GM23338 (cell line): ENCODE data around the gene LPAR1. TPM values are rescaled to one million over a fixed set of nuclear protein-coding genes. Genes with fewer than 3 reads are reported as not detected.

Experiments used
- ATAC-seq: fragments of 200-7000 bp; cut with Tn5 transposase; 3 replicates; pipeline ENCODE4 v1.9.1; 2020
- DNase-seq: peaks from one replicate; pipeline ENCODE4 v3.0.0-alpha.2; 2015; ENCODE audit warnings: low spot score
- H2AFZ ChIP-seq: fragments of 200-600 bp; sonication (generic); 2 replicates; pipeline ENCODE4 v1.8.0; 2016; ENCODE audit warnings: antibody characterized with exemption, mild to moderate bottlenecking, moderate library complexity
- H3F3A ChIP-seq: fragments of 200-600 bp; sonication (generic); replicated peaks from 2 replicates; pipeline ENCODE4 v1.8.0; 2017; ENCODE audit warnings: antibody characterized with exemption, mixed run types, low read depth
- H3K27ac ChIP-seq: fragments of 200-600 bp; sonication (generic); 2 replicates; pipeline ENCODE4 v1.6.1; 2016; ENCODE audit warnings: low read depth
- H3K27me3 ChIP-seq: fragments of 200-600 bp; sonication (generic); 2 replicates; pipeline ENCODE4 v1.8.0; 2016; ENCODE audit warnings: mild to moderate bottlenecking, mixed run types, moderate library complexity; ENCODE audit not compliant: insufficient read depth
- H3K36me3 ChIP-seq: fragments of 200-600 bp; sonication (generic); 2 replicates; pipeline ENCODE4 v1.8.0; 2016; ENCODE audit warnings: mild to moderate bottlenecking; ENCODE audit not compliant: insufficient read depth
- H3K4me1 ChIP-seq: fragments of 200-600 bp; sonication (generic); 2 replicates; pipeline ENCODE4 v1.8.0; 2016; ENCODE audit warnings: mild to moderate bottlenecking, moderate library complexity; ENCODE audit not compliant: insufficient read depth
- H3K4me2 ChIP-seq: fragments of 200-600 bp; sonication (generic); 2 replicates; pipeline ENCODE4 v1.7.1; 2017; ENCODE audit warnings: mixed run types
- H3K4me3 ChIP-seq: fragments of 200-600 bp; sonication (generic); 2 replicates; pipeline ENCODE4 v1.6.1; 2016; ENCODE audit warnings: mixed run types
- H3K79me2 ChIP-seq: fragments of 200-600 bp; sonication (generic); replicated peaks from 2 replicates; pipeline ENCODE4 v1.8.0; 2017; ENCODE audit warnings: mild to moderate bottlenecking; ENCODE audit not compliant: insufficient read depth
- H3K9me2 ChIP-seq: fragments of 200-600 bp; sonication (generic); 2 replicates; pipeline ENCODE4 v1.8.0; 2017; ENCODE audit not compliant: insufficient read depth
- H4K20me1 ChIP-seq: fragments of 200-600 bp; sonication (generic); replicated peaks from 2 replicates; pipeline ENCODE4 v1.8.0; 2017; ENCODE audit warnings: mild to moderate bottlenecking; ENCODE audit not compliant: insufficient read depth
- H3K27ac Mint-ChIP-seq: 2 replicates; pipeline ENCODE4 v1.8.0; 2020; ENCODE audit warnings: inconsistent platforms, mild to moderate bottlenecking, moderate library complexity, mixed read lengths
- H3K27me3 Mint-ChIP-seq: 3 replicates; pipeline ENCODE4 v1.8.0; 2022; ENCODE audit warnings: low read depth, mild to moderate bottlenecking, moderate library complexity, mixed read lengths, inconsistent platforms; ENCODE audit not compliant: insufficient read depth, poor library complexity
- H3K36me3 Mint-ChIP-seq: 3 replicates; pipeline ENCODE4 v1.8.0; 2021; ENCODE audit warnings: low read depth, mild to moderate bottlenecking, inconsistent platforms, moderate library complexity, mixed read lengths
- H3K4me1 Mint-ChIP-seq: 3 replicates; pipeline ENCODE4 v1.8.0; 2020; ENCODE audit warnings: mild to moderate bottlenecking, inconsistent platforms, mixed read lengths
- H3K4me3 Mint-ChIP-seq: 3 replicates; pipeline ENCODE4 v1.8.0; 2021; ENCODE audit warnings: moderate library complexity, mild to moderate bottlenecking, inconsistent platforms, mixed read lengths
- H3K9me3 Mint-ChIP-seq: 3 replicates; pipeline ENCODE4 v1.8.0; 2020; ENCODE audit warnings: moderate library complexity, mild to moderate bottlenecking, inconsistent platforms, mixed read lengths
- CREB1 ChIP-seq: fragments of 250-450 bp; sonication (Bioruptor Pico); IDR thresholded peaks from 2 replicates; pipeline ENCODE4 v1.5.0; 2020; ENCODE audit warnings: low read depth, mild to moderate bottlenecking, moderate library complexity
- EZH2 ChIP-seq: fragments of 200-600 bp; sonication (generic); IDR thresholded peaks from one replicate; pipeline ENCODE4 v1.8.0; 2017; ENCODE audit warnings: antibody characterized with exemption, mild to moderate bottlenecking, low read depth; ENCODE audit not compliant: unreplicated experiment
- EZH2phosphoT487 ChIP-seq: fragments of 200-600 bp; sonication (generic); IDR thresholded peaks from one replicate; pipeline ENCODE4 v1.8.1; 2018; ENCODE audit warnings: antibody characterized with exemption; ENCODE audit not compliant: unreplicated experiment
- POLR2AphosphoS5 ChIP-seq: IDR thresholded peaks from 2 replicates; pipeline ENCODE4 v1.6.1; 2016; ENCODE audit warnings: antibody characterized with exemption, low read depth
- STAT1 ChIP-seq: IDR thresholded peaks from one replicate; pipeline ENCODE4 v1.6.1; 2016; ENCODE audit warnings: antibody characterized with exemption; ENCODE audit not compliant: unreplicated experiment
- ZNF114 ChIP-seq: fragments of 250-450 bp; sonication (Bioruptor Pico); IDR thresholded peaks from 2 replicates; pipeline ENCODE4 v1.5.0; 2020; ENCODE audit warnings: mild to moderate bottlenecking, moderate library complexity
- polyA plus RNA-seq: library from polyadenylated mRNA; unstranded; fragments of >200 nt; fragmentation: Nextera tagmentation; extraction: Ambion mirVana; gene quantifications from 2 replicates; pipeline ENCODE4 v1.2.1, GENCODE V29; 2016
- total RNA-seq: library from RNA; depleted of rRNA; stranded (reverse); fragments of >200 nt; shearing (Covaris generic); gene quantifications from 2 replicates; pipeline ENCODE4 v1.2.3, GENCODE V29; 2014
- TF ChIP-seq, protein P1 (sequence below): fragments of 250-450 bp; sonication (Bioruptor Pico); IDR thresholded peaks from 2 replicates; pipeline ENCODE4 v1.5.0; 2020; ENCODE audit warnings: mild to moderate bottlenecking, moderate library complexity
- TF ChIP-seq, protein P2 (sequence below): IDR thresholded peaks from 2 replicates; pipeline ENCODE4 v1.6.1; 2016; ENCODE audit warnings: antibody characterized with exemption
- TF ChIP-seq, protein P3 (sequence below): IDR thresholded peaks from one replicate; pipeline ENCODE4 v1.6.1; 2018; ENCODE audit warnings: antibody characterized with exemption; ENCODE audit not compliant: unreplicated experiment

The LPAR1 gene
- total and polyA plus RNA-seq, 2 experiments from 2014 or later: 1.0 to 3.8 TPM

DNA sequence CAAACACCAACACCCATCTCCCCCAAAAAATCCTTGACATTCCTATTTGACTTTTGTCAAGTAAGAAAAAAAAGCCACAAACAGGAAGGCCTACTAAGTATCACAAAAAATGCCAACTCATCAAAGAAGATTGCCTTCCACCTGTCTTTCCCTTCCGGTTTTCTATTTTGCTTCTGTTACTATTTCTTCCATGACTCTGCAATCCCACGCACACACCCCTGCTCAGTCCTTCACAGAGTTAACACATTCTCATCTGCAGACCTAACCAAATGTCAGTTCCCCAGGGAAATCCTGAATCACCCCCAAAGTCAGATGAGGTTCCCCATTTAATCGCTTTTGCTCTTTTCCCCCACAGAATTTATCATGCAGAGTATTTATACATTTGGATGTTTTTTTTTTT, 15.1 kb downstream of the LPAR1 start:
- Histone ChIP-seq H3K9me2 (no peaks in the 10 kb centered on the region; the same call in 1 of the 2 replicates), H3F3A (no peaks in the 10 kb centered on the region), H3K79me2 (no peaks in the 10 kb centered on the region), H3K36me3 (no peaks in the 10 kb centered on the region), H4K20me1 (no peaks in the 10 kb centered on the region), H2AFZ (no peak overlapping the region), H3K4me1 (no peaks in the 10 kb centered on the region), H3K4me2 (no peak overlapping the region), H3K4me3 (no peak overlapping the region), H3K27me3 (no peaks in the 10 kb centered on the region), H3K27ac (no peak overlapping the region)
- no peak for ATAC-seq
- H3K36me3 Mint-ChIP-seq: peaks cover 4% of the 10 kb centered on the region; the same call in 1 of the 3 replicates
- H3K4me3 Mint-ChIP-seq: no peak overlapping the region
- H3K27me3 Mint-ChIP-seq: peaks cover 2% of the 10 kb centered on the region
- H3K4me1 Mint-ChIP-seq: no peaks in the 10 kb centered on the region; the same call in 1 of the 3 replicates
- TF ChIP-seq, protein P1, sequence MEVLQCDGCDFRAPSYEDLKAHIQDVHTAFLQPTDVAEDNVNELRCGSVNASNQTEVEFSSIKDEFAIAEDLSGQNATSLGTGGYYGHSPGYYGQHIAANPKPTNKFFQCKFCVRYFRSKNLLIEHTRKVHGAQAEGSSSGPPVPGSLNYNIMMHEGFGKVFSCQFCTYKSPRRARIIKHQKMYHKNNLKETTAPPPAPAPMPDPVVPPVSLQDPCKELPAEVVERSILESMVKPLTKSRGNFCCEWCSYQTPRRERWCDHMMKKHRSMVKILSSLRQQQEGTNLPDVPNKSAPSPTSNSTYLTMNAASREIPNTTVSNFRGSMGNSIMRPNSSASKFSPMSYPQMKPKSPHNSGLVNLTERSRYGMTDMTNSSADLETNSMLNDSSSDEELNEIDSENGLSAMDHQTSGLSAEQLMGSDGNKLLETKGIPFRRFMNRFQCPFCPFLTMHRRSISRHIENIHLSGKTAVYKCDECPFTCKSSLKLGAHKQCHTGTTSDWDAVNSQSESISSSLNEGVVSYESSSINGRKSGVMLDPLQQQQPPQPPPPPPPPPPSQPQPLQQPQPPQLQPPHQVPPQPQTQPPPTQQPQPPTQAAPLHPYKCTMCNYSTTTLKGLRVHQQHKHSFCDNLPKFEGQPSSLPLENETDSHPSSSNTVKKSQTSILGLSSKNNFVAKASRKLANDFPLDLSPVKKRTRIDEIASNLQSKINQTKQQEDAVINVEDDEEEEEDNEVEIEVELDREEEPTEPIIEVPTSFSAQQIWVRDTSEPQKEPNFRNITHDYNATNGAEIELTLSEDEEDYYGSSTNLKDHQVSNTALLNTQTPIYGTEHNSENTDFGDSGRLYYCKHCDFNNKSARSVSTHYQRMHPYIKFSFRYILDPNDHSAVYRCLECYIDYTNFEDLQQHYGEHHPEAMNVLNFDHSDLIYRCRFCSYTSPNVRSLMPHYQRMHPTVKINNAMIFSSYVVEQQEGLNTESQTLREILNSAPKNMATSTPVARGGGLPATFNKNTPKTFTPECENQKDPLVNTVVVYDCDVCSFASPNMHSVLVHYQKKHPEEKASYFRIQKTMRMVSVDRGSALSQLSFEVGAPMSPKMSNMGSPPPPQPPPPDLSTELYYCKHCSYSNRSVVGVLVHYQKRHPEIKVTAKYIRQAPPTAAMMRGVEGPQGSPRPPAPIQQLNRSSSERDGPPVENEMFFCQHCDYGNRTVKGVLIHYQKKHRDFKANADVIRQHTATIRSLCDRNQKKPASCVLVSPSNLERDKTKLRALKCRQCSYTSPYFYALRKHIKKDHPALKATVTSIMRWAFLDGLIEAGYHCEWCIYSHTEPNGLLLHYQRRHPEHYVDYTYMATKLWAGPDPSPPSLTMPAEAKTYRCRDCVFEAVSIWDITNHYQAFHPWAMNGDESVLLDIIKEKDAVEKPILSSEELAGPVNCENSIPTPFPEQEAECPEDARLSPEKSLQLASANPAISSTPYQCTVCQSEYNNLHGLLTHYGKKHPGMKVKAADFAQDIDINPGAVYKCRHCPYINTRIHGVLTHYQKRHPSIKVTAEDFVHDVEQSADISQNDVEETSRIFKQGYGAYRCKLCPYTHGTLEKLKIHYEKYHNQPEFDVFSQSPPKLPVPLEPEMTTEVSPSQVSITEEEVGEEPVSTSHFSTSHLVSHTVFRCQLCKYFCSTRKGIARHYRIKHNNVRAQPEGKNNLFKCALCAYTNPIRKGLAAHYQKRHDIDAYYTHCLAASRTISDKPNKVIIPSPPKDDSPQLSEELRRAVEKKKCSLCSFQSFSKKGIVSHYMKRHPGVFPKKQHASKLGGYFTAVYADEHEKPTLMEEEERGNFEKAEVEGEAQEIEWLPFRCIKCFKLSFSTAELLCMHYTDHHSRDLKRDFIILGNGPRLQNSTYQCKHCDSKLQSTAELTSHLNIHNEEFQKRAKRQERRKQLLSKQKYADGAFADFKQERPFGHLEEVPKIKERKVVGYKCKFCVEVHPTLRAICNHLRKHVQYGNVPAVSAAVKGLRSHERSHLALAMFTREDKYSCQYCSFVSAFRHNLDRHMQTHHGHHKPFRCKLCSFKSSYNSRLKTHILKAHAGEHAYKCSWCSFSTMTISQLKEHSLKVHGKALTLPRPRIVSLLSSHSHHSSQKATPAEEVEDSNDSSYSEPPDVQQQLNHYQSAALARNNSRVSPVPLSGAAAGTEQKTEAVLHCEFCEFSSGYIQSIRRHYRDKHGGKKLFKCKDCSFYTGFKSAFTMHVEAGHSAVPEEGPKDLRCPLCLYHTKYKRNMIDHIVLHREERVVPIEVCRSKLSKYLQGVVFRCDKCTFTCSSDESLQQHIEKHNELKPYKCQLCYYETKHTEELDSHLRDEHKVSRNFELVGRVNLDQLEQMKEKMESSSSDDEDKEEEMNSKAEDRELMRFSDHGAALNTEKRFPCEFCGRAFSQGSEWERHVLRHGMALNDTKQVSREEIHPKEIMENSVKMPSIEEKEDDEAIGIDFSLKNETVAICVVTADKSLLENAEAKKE: no peak
- no peak for TF ChIP-seq STAT1
- TF ChIP-seq, protein P2, sequence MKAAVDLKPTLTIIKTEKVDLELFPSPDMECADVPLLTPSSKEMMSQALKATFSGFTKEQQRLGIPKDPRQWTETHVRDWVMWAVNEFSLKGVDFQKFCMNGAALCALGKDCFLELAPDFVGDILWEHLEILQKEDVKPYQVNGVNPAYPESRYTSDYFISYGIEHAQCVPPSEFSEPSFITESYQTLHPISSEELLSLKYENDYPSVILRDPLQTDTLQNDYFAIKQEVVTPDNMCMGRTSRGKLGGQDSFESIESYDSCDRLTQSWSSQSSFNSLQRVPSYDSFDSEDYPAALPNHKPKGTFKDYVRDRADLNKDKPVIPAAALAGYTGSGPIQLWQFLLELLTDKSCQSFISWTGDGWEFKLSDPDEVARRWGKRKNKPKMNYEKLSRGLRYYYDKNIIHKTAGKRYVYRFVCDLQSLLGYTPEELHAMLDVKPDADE: no peak
- TF ChIP-seq POLR2AphosphoS5: no peak
- TF ChIP-seq EZH2: no peak
- TF ChIP-seq, protein P3, sequence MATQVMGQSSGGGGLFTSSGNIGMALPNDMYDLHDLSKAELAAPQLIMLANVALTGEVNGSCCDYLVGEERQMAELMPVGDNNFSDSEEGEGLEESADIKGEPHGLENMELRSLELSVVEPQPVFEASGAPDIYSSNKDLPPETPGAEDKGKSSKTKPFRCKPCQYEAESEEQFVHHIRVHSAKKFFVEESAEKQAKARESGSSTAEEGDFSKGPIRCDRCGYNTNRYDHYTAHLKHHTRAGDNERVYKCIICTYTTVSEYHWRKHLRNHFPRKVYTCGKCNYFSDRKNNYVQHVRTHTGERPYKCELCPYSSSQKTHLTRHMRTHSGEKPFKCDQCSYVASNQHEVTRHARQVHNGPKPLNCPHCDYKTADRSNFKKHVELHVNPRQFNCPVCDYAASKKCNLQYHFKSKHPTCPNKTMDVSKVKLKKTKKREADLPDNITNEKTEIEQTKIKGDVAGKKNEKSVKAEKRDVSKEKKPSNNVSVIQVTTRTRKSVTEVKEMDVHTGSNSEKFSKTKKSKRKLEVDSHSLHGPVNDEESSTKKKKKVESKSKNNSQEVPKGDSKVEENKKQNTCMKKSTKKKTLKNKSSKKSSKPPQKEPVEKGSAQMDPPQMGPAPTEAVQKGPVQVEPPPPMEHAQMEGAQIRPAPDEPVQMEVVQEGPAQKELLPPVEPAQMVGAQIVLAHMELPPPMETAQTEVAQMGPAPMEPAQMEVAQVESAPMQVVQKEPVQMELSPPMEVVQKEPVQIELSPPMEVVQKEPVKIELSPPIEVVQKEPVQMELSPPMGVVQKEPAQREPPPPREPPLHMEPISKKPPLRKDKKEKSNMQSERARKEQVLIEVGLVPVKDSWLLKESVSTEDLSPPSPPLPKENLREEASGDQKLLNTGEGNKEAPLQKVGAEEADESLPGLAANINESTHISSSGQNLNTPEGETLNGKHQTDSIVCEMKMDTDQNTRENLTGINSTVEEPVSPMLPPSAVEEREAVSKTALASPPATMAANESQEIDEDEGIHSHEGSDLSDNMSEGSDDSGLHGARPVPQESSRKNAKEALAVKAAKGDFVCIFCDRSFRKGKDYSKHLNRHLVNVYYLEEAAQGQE: no peak
- no peak for TF ChIP-seq CREB1 (CRISPR knock-in tag)
- no peak for TF ChIP-seq EZH2phosphoT487
- TF ChIP-seq ZNF114 (CRISPR knock-in tag): no peak
- DNase-seq: no peak
- H3K27ac Mint-ChIP-seq: peak overlapping the region; percentile 52
- H3K9me3 Mint-ChIP-seq: no peaks in the 10 kb centered on the region
